ENCODE results near the gene OR2V2. TPM values are rescaled to one million over a fixed set of nuclear protein-coding genes. Genes with fewer than 3 reads are reported as not detected.

The OR2V2 gene
- polyA plus RNA-seq, 2 of the 4 experiments (the other 2 are of a cell fraction): not detected

DNA sequence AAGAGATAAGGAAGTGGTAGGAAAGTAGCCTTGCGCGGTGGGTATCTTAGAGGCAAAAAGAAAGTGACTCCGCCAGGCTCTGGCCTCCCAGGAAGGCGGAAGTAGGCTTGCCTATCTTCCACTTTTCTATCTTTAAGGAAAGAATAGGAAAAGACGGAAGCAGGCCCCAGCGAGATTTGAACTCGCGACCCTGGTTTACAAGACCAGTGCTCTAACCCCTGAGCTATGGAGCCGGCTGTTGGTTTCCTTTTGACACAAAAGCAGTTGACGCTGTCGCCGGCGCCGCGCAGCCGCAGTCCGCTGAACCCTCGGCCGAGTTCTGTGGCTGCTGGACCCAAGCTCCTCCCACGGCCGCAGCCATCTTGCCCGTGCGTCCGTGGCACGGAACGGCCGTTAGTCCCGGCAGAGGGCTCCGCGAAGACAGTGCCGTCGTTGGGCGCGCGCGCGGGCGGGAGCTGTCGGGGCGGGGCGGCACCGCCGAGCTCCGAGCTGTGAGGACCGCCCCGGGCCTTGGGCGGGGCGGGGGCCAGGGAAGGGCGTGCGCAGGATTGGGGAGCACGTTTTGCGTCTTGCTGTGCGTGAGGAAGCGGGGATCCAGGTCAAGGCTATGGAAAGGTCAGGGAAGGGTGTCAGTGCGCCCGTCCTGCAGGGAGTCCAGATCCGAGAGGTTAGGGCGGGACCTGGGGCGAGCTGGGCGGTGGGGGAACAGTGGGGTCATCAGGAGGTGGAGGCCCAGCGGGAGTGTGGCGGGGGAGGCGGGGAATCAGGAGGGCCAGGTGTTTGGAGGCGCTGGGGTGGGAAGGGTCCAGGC lies 44.3 kb downstream of the OR2V2 start (continued):
- TF ChIP-seq RNF2 (IDR thresholded peaks at IDR 0.05; ENCODE audit: borderline replicate concordance, low read depth) (no peak), ZNF302 (CRISPR knock-in tag; IDR thresholded peaks at IDR 0.05) (no peak), EHF (CRISPR knock-in tag; IDR thresholded peaks at IDR 0.05) (peak; percentile 57; the same call in 1 of the 2 replicates), MYC (IDR thresholded peaks at IDR 0.05; ENCODE audit: borderline replicate concordance, low read length) (no peak; the same call in 1 of the 2 replicates), CEBPB (IDR thresholded peaks at IDR 0.05) (peak in 1 of 2 experiments; percentile 35; a peak in 1 of 4 replicates), RARB (CRISPR knock-in tag; IDR thresholded peaks at IDR 0.05) (peak; percentile 62; the same call in 1 of the 2 replicates), RAD21 (conservative IDR thresholded peaks at IDR 0.05 in 1 of 2, IDR thresholded peaks at IDR 0.05 in 1 of 2) (0 out of 5 replicates have a peak, but pooled peaks of 1 of the 2 experiments have one; percentile 29), MAZ (IDR thresholded peaks at IDR 0.05; ENCODE audit: borderline replicate concordance, low read depth, low read length) (peak; percentile 10; the same call in 1 of the 2 replicates), POLR2A (IDR thresholded peaks at IDR 0.05; ENCODE audit: low read length) (peak; percentile 71)
- TF ChIP-seq, protein P1, sequence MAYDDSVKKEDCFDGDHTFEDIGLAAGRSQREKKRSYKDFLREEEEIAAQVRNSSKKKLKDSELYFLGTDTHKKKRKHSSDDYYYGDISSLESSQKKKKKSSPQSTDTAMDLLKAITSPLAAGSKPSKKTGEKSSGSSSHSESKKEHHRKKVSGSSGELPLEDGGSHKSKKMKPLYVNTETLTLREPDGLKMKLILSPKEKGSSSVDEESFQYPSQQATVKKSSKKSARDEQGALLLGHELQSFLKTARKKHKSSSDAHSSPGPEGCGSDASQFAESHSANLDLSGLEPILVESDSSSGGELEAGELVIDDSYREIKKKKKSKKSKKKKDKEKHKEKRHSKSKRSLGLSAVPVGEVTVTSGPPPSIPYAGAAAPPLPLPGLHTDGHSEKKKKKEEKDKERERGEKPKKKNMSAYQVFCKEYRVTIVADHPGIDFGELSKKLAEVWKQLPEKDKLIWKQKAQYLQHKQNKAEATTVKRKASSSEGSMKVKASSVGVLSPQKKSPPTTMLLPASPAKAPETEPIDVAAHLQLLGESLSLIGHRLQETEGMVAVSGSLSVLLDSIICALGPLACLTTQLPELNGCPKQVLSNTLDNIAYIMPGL (CRISPR knock-in tag; IDR thresholded peaks at IDR 0.05; ENCODE audit: borderline replicate concordance): no peak
- TF ChIP-seq, protein P2, sequence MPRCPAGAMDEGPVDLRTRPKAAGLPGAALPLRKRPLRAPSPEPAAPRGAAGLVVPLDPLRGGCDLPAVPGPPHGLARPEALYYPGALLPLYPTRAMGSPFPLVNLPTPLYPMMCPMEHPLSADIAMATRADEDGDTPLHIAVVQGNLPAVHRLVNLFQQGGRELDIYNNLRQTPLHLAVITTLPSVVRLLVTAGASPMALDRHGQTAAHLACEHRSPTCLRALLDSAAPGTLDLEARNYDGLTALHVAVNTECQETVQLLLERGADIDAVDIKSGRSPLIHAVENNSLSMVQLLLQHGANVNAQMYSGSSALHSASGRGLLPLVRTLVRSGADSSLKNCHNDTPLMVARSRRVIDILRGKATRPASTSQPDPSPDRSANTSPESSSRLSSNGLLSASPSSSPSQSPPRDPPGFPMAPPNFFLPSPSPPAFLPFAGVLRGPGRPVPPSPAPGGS (IDR thresholded peaks at IDR 0.05): peak; percentile 59; the same call in 1 of the 3 replicates

DNA sequence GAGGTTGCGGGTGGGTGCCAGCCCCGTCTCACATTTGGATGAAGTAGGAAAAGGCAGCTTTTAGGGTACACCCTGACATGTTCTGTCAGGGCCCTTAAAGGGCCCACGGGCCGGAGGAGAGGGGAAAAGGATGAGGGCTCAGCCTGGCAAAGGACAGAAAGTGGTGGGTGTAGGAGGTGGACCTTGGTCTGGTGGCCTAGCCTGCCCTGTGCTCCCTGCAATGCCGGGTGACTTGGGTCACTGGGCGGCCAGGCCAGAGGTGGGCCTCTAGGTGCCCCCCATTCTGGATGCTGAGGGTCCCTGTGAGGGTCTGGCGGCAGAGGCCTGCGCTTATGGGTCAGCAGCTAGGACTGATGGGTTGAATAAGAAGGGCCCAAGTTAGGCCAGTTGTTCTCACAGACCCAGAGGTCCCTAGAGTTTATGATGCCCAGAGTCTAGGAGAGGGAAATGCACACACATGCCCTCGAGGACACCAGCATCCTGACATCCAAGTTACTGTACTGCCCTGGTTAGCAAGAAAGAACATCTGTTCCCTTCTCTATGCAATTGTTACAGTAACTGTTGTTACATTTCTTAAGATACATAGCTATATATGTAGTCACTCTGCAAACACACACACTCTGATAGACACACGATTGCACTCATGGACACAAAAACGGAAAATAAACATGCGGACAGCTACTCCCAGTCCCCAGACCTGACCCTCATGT lies 45.1 kb downstream of the OR2V2 start:
- peak overlapping the region; percentile 82 for H3K4me3 ChIP-seq
- ChIA-PET POLR2A (interaction anchor here (1.0 to 6.4 kb wide), 13 partner anchors 7 to 384 kb away, joined by 3 to 159 read pairs (median 5); partner anchors contain the start of genes RACK1, TRIM41 and TRIM7), CTCF (interaction anchor here (0.7 to 4.5 kb wide), 12 partner anchors 9 to 864 kb away, joined by 3 to 36 read pairs (median 3); partner anchors contain the start of gene TRIM7)
- H3K27ac ChIP-seq: peak overlapping the region; percentile 90 to 94
- 29% methylated on average over 12 of the region's 12 CpGs for WGBS (ENCODE audit: missing lambda C conversion rate)
- TF ChIP-seq ZNF302 (CRISPR knock-in tag; IDR thresholded peaks at IDR 0.05) (no peak), CBX8 (IDR thresholded peaks at IDR 0.05) (no peak), JUNB (IDR thresholded peaks at IDR 0.05) (no peak), EHF (CRISPR knock-in tag; IDR thresholded peaks at IDR 0.05) (no peak), HOXB13 (CRISPR knock-in tag; IDR thresholded peaks at IDR 0.05; ENCODE audit: low read depth) (no peak), RARB (CRISPR knock-in tag; IDR thresholded peaks at IDR 0.05) (no peak), NFE2L2 (conservative IDR thresholded peaks at IDR 0.05; ENCODE audit: low read length) (no peak), FOSL2 (IDR thresholded peaks at IDR 0.05) (no peak), FOSL2 (CRISPR knock-in tag; IDR thresholded peaks at IDR 0.05) (peak; percentile 21; the same call in 1 of the 2 replicates), RNF2 (IDR thresholded peaks at IDR 0.05; ENCODE audit: borderline replicate concordance, low read depth) (no peak), FOXS1 (CRISPR knock-in tag; IDR thresholded peaks at IDR 0.05) (no peak), TFCP2L1 (CRISPR knock-in tag; IDR thresholded peaks at IDR 0.05) (no peak)
- TF ChIP-seq, protein P1 (CRISPR knock-in tag; IDR thresholded peaks at IDR 0.05; ENCODE audit: borderline replicate concordance): no peak
- TF ChIP-seq, protein P3, sequence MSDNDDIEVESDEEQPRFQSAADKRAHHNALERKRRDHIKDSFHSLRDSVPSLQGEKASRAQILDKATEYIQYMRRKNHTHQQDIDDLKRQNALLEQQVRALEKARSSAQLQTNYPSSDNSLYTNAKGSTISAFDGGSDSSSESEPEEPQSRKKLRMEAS (IDR thresholded peaks at IDR 0.05): peak; percentile 30; the same call in 1 of the 2 replicates
- TF ChIP-seq, protein P4, sequence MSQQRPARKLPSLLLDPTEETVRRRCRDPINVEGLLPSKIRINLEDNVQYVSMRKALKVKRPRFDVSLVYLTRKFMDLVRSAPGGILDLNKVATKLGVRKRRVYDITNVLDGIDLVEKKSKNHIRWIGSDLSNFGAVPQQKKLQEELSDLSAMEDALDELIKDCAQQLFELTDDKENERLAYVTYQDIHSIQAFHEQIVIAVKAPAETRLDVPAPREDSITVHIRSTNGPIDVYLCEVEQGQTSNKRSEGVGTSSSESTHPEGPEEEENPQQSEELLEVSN (IDR thresholded peaks at IDR 0.05; ENCODE audit: borderline replicate concordance, low read depth): 0 out of 2 replicates have a peak, but pooled peaks have one; percentile 16
- DNase-seq (ENCODE audit: low read depth in 1 of 2, low spot score in 1 of 2): no peak
- peak overlapping the region; percentile 98 for H3K4me2 ChIP-seq
- peaks cover 12% of the 10 kb centered on the region for H3K4me1 ChIP-seq
- ATAC-seq: no peak
- no peak for FAIRE-seq
- H3K9me3 ChIP-seq: no peaks in the 10 kb centered on the region
